Left ventricle myocardium inferior (tissue), 1 donor: ENCODE data around the gene RIIAD1. TPM values are rescaled to one million over a fixed set of nuclear protein-coding genes. Genes with fewer than 3 reads are reported as not detected.
"Not testable (repeated sequence)": the region's sequence is repeated elsewhere in the genome, so short reads cannot be mapped to it uniquely, and the experiment has no call there.

Source experiments
- DNase-seq: peaks from one replicate; pipeline ENCODE4 v3.0.0-alpha.2; 2020
- H3K27ac ChIP-seq: fragments of 200-600 bp; replicated peaks from 2 replicates; pipeline ENCODE4 v1.8.0; 2021
- H3K27me3 ChIP-seq: fragments of 200-600 bp; 2 replicates; pipeline ENCODE4 v1.8.0; 2021; ENCODE audit warnings: low read depth
- H3K36me3 ChIP-seq: fragments of 200-600 bp; 2 replicates; pipeline ENCODE4 v1.8.0; 2021
- H3K4me1 ChIP-seq: fragments of 200-600 bp; 2 replicates; pipeline ENCODE4 v1.8.0; 2021
- H3K4me3 ChIP-seq: fragments of 200-600 bp; 2 replicates; pipeline ENCODE4 v1.8.0; 2021; ENCODE audit warnings: mild to moderate bottlenecking, moderate library complexity
- H3K9me3 ChIP-seq: fragments of 200-600 bp; replicated peaks from 2 replicates; pipeline ENCODE4 v1.8.0; 2021
- CTCF ChIP-seq: fragments of 200-600 bp; IDR thresholded peaks from 2 replicates; pipeline ENCODE4 v1.8.0; 2021; ENCODE audit warnings: antibody characterized with exemption, mild to moderate bottlenecking, borderline replicate concordance
- intact Hi-C: fragments of 100-400 bp; cut with micrococcal nuclease; formaldehyde crosslinking; loops from one replicate; pipeline ENCODE4 v1.11.0; 2022
- total RNA-seq: library from RNA; stranded (reverse); fragmentation: NEBNext Ultra II Directional; extraction: Animal tissue kit (Norgen Biotek cat#: 25700); gene quantifications from one replicate; pipeline ENCODE4 v1.2.1, GENCODE V29; 2021
- donor health status: DM: no; HTN: yes; CAD: no; lungs with severe emphysema.

Gene RIIAD1
- total RNA-seq, 1 donor from 2014 or later: 5.6 TPM

- H3K27ac ChIP-seq: no peak overlapping the region
- peaks cover 29% of the 10 kb centered on the region for H3K27me3 ChIP-seq
- peaks cover 13% of the 10 kb centered on the region for H3K4me1 ChIP-seq
- H3K36me3 ChIP-seq: no peaks in the 10 kb centered on the region
- DNase-seq: no peak
- intact Hi-C loops: loop anchor here (10.0 kb wide), 1 partner anchor 195 kb away; no protein-coding TSS in a partner anchor
- TF ChIP-seq CTCF: no peak
- no peak overlapping the region for H3K4me3 ChIP-seq
- H3K9me3 ChIP-seq: no peaks in the 10 kb centered on the region
Measured at GRCh38 chr1:151729966-151730291, 8.6 kb downstream of the RIIAD1 start.

DNA sequence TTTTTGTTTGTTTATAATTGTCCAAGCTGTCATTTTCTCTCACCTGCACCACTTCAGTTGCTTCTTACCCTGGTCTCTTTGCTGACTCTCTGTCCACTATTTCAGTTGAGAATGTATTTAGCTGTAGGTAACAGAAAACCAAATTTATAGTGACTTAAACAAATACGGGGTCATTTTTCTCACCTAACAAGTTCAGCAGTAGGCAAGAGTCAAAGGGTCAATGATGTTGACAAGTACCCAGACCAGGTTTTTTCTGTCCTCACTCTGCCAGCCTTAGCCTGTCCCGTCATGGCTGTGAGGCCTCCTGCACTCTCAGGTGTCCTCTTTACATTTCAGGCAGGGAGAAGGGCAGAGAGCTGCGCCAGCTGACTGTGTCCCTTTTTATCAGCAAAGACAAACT lies 11.8 kb downstream of the RIIAD1 start:
- intact Hi-C loops: loop anchor here (10.0 kb wide), 1 partner anchor 198 kb away; no protein-coding TSS in a partner anchor
- TF ChIP-seq CTCF: no peak
- Histone ChIP-seq H3K27me3 (peaks cover under 1% of the 10 kb centered on the region), H3K9me3 (peaks cover 13% of the 10 kb centered on the region), H3K4me1 (peaks cover 9% of the 10 kb centered on the region), H3K36me3 (no peaks in the 10 kb centered on the region), H3K4me3 (no peak overlapping the region), H3K27ac (no peak overlapping the region)
- DNase-seq: no peak

- H3K4me1 ChIP-seq, H3K27me3 ChIP-seq, DNase-seq, H3K36me3 ChIP-seq, H3K27ac ChIP-seq, H3K4me3 ChIP-seq: not testable (repeated sequence)
- intact Hi-C loops: loop anchor here (10.0 kb wide), 1 partner anchor 199 kb away; no protein-coding TSS in a partner anchor
- peaks cover 13% of the 10 kb centered on the region for H3K9me3 ChIP-seq
Measured at GRCh38 chr1:151733995-151734394, 12.7 kb downstream of the RIIAD1 start.

DNA sequence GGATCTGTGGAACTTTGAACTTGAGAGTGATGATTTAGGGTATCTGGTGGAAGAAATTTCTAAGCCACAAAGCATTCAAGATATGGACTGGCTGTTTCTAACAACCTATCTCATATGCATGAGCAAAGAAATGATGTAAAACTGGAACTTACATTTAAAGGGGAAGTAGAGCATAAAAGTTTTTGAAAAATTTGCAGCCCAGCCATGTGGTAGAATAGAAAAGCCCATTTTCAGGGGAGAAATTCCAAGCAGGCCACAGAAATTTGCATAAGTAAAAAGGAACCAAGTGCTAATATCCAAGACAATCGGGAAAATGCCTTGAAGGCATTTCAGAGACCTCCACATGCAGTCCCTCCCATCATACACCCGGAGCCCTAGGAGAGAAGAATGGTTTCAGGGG lies 15.7 kb downstream of the RIIAD1 start:
- TF ChIP-seq CTCF: no peak
- intact Hi-C loops: loop anchor here (10.0 kb wide), 1 partner anchor 202 kb away; no protein-coding TSS in a partner anchor

DNA sequence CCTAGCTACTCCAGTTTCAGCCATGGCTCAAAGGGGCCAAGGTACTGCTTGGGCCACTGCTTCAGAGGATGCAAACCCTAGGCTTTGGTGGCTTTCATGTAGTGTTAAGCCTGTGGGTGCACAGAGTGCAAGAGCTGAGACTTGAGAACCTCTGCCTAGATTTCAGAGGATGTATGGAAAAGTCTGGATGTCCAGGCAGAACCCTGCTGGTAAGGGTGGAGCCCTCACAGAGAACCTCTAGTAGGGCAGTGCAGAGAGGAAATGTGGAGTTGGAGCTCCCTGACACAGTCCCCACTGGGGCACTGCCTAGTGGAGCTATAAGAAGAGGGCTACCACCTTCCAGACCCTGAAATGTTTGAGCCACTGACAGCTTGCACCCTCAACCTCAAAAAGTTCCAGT lies 16.2 kb downstream of the RIIAD1 start:
- H3K9me3 ChIP-seq: peaks cover 13% of the 10 kb centered on the region
- H3K27me3 ChIP-seq: no peaks in the 10 kb centered on the region
- H3K4me1 ChIP-seq: peaks cover 3% of the 10 kb centered on the region
- no peak overlapping the region for H3K4me3 ChIP-seq
- intact Hi-C loops: loop anchor here (10.0 kb wide), 1 partner anchor 203 kb away; no protein-coding TSS in a partner anchor
- no peak overlapping the region for H3K27ac ChIP-seq
- no peak for DNase-seq
- no peaks in the 10 kb centered on the region for H3K36me3 ChIP-seq
- TF ChIP-seq CTCF: no peak

More for the DNA sequence above, 15.7 kb downstream of the RIIAD1 start:
- H3K4me3 ChIP-seq: no peak overlapping the region
- DNase-seq: no peak
- no peaks in the 10 kb centered on the region for H3K27me3 ChIP-seq
- H3K4me1 ChIP-seq: peaks cover 3% of the 10 kb centered on the region
- H3K36me3 ChIP-seq: no peaks in the 10 kb centered on the region
- peaks cover 13% of the 10 kb centered on the region for H3K9me3 ChIP-seq
- H3K27ac ChIP-seq: no peak overlapping the region

DNA sequence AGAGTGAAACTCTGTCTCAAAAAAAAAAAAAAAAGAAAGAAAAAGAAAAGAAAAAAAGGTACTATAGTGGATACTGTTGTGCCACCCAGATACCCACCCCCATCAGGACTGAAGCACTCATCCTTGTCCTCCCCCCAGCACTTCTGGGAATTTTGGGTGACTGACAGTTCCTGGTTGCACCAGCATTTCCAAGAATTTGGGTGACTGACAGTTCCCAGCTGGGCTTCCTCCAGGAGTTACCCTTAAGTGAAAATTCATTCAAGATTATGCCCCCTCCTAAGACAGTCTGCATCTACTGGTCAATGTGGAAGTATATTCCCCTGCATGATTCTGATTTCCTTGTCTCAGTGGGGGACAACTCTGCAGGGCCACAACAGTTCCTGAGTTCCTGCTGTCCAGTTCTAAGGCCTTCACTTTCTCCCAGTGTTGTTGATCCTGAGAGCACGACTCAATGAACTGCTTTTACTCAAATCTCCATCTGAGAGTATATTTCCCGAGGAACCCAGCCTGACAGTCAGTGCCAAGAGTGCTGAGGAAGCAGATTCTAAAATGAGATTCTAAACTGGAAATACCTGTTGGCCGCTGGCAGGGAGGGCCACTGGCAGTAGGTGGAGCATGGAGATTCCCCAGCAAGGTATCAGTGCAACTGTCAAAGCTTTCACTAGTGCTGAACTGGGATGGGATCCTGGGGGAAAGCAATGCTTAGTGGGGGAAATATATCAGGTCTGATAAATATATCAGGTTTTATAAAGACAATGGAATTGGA lies 18.5 kb downstream of the RIIAD1 start:
- no peak overlapping the region for H3K27ac ChIP-seq
- H3K4me1 ChIP-seq: peaks cover 2% of the 10 kb centered on the region
- peaks cover 13% of the 10 kb centered on the region for H3K9me3 ChIP-seq
- no peaks in the 10 kb centered on the region for H3K36me3 ChIP-seq
- DNase-seq: no peak
- no peak for TF ChIP-seq CTCF
- H3K27me3 ChIP-seq: no peaks in the 10 kb centered on the region
- no peak overlapping the region for H3K4me3 ChIP-seq
- intact Hi-C loops: loop anchor here (10.0 kb wide), 1 partner anchor 205 kb away; no protein-coding TSS in a partner anchor
